ENCODE measurements around the gene PIK3IP1.

DNA sequence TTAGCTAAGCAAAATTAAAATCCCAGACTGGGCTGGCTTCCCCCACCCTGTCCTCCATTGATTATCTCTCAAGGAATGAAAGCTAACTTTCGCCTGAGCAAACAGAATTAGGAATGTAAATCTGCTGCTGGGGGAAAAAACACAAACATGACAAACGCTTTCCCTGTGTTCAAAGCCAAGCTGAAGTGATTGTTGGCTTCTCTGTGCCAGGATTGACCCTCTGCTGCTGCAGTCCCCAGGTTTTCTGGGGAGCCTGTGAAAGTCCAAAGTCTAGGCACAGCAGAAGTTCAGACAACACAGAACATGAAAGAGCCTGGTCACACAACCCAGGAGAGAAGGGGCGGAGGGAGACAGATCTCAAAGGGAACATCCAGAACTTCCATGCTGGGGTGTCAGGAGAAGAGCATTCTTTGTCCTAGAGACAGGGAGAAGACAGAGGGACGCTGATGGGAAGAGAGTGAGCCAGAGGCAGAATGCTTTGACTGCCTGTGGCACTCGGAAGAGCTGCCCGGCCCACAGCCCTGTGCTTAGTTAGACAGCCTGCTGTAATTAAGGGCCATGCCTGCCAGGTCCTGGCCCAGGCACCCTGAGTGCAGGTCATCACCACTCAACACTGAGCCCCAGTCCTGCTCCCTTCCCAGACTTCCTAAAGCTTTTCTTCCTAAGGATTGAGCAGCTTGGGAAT lies 47.0 kb upstream of the PIK3IP1 start:
- no peak for TF ChIP-seq CTCF (IDR thresholded peaks at IDR 0.05; ENCODE audit: low read depth, low read length, poor library complexity, severe bottlenecking)
- no peak for TF ChIP-seq EZH2phosphoT487 (IDR thresholded peaks at IDR 0.05; ENCODE audit: borderline replicate concordance, low read length)
